Adrenal gland (tissue), 5 donors: ENCODE data around the gene RCAN3.

Experiments used
- POLR2A ChIP-seq, 2 donors: fragments of 450-650 bp; IDR thresholded peaks; one replicate each; pipeline ENCODE4 v1.6.1; 2017; ENCODE audit warnings: antibody characterized with exemption in 2 of 2, mild to moderate bottlenecking in 2 of 2, moderate library complexity in 1 of 2
- TF ChIP-seq, protein P1 (sequence below), 6 experiments: fragments of 450-650 bp in 4 of 6; fragments of 200-600 bp in 2 of 6; sonication (generic) in 1 of 6; IDR thresholded peaks; 1 replicate in 5 of 6; 2 replicates in 1 of 6; pipeline versions ENCODE4 v1.5.1 to v1.8.0; 2016 to 2021; ENCODE audit warnings: antibody characterized with exemption in 6 of 6, mild to moderate bottlenecking in 2 of 6, moderate library complexity in 1 of 6
- donor health status: DM: no; HTN: no; CAD: no.

DNA sequence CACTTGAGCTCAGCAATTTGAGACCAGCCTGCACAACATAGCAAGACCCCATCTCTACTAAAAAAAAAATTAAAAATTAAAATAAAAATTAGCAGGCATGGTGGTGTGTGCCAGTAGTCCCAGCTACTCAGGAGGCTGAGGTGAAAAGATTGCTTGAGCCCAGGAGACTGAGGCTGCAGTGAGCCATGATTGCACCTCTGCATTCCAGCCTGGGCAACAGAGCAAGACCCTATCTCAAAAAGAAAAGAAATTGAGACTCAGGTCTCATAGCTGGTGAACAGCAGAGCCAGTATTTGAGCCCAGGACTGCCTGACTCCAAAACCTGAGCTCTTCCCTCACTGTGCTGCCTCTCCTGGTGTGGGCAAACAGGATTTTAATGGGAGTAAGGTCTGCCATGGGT is 28.4 kb upstream of the RCAN3 start:
- TF ChIP-seq, protein P1, sequence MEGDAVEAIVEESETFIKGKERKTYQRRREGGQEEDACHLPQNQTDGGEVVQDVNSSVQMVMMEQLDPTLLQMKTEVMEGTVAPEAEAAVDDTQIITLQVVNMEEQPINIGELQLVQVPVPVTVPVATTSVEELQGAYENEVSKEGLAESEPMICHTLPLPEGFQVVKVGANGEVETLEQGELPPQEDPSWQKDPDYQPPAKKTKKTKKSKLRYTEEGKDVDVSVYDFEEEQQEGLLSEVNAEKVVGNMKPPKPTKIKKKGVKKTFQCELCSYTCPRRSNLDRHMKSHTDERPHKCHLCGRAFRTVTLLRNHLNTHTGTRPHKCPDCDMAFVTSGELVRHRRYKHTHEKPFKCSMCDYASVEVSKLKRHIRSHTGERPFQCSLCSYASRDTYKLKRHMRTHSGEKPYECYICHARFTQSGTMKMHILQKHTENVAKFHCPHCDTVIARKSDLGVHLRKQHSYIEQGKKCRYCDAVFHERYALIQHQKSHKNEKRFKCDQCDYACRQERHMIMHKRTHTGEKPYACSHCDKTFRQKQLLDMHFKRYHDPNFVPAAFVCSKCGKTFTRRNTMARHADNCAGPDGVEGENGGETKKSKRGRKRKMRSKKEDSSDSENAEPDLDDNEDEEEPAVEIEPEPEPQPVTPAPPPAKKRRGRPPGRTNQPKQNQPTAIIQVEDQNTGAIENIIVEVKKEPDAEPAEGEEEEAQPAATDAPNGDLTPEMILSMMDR (IDR thresholded peaks at IDR 0.05) = no peak
- no peak for TF ChIP-seq POLR2A (IDR thresholded peaks at IDR 0.05)
